DOHH2 (cell line): Measurements from ENCODE around the gene RGS10.

Experiments used
- H3F3A ChIP-seq: fragments of 200-600 bp; sonication (generic), shearing (Covaris generic); 2 replicates; pipeline ENCODE4 v1.6.0; 2016; ENCODE audit warnings: antibody characterized with exemption, mild to moderate bottlenecking; ENCODE audit not compliant: control insufficient read depth, insufficient read depth
- H3K27ac ChIP-seq: fragments of 200-600 bp; sonication (generic); 2 replicates; pipeline ENCODE4 v1.5.1; 2014; ENCODE audit warnings: low read depth, mild to moderate bottlenecking, low read length, moderate library complexity
- H3K27me3 ChIP-seq: fragments of 200-600 bp; sonication (generic); 2 replicates; pipeline ENCODE4 v1.6.1; 2014; ENCODE audit warnings: mild to moderate bottlenecking, low read length, mixed read lengths; ENCODE audit not compliant: control insufficient read depth
- H3K36me3 ChIP-seq: fragments of 200-600 bp; sonication (generic); 2 replicates; pipeline ENCODE4 v1.6.1; 2014; ENCODE audit warnings: mild to moderate bottlenecking, low read length, moderate library complexity, mixed read lengths; ENCODE audit not compliant: control insufficient read depth
- H3K4me1 ChIP-seq: fragments of 200-600 bp; sonication (generic); 2 replicates; pipeline ENCODE4 v1.6.1; 2014; ENCODE audit warnings: mild to moderate bottlenecking, low read length, mixed read lengths; ENCODE audit not compliant: control insufficient read depth
- H3K4me2 ChIP-seq: fragments of 200-600 bp; sonication (generic); 2 replicates; pipeline ENCODE4 v1.6.0; 2014; ENCODE audit warnings: mild to moderate bottlenecking, low read length, moderate library complexity
- H3K4me3 ChIP-seq: fragments of 200-600 bp; sonication (generic); 2 replicates; pipeline ENCODE4 v1.5.1; 2014; ENCODE audit warnings: mild to moderate bottlenecking, low read length, mixed read lengths
- H3K79me2 ChIP-seq: fragments of 200-600 bp; sonication (generic); 2 replicates; pipeline ENCODE4 v1.6.1; 2014; ENCODE audit warnings: mild to moderate bottlenecking, low read length, mixed read lengths; ENCODE audit not compliant: control insufficient read depth
- H3K9me2 ChIP-seq: fragments of 200-600 bp; sonication (generic); replicated peaks from 2 replicates; pipeline ENCODE4 v1.6.1; 2014; ENCODE audit warnings: mild to moderate bottlenecking, low read length, mixed read lengths; ENCODE audit not compliant: control insufficient read depth
- H3K9me3 ChIP-seq: fragments of 200-600 bp; sonication (generic); 2 replicates; pipeline ENCODE4 v1.6.1; 2014; ENCODE audit warnings: antibody characterized with exemption, low read length, mixed read lengths; ENCODE audit not compliant: control insufficient read depth, insufficient read depth
- H4K20me1 ChIP-seq: fragments of 200-600 bp; sonication (generic); 2 replicates; pipeline ENCODE4 v1.6.0; 2014; ENCODE audit warnings: low read depth, mild to moderate bottlenecking, antibody characterized with exemption, low read length, moderate library complexity; ENCODE audit not compliant: control insufficient read depth, insufficient read depth
- CTCF ChIP-seq: fragments of 200-600 bp; sonication (generic); IDR thresholded peaks from one replicate; pipeline ENCODE4 v1.5.1; 2014; ENCODE audit warnings: antibody characterized with exemption, mild to moderate bottlenecking, low read depth, low read length; ENCODE audit not compliant: poor library complexity, severe bottlenecking
- EZH2phosphoT487 ChIP-seq: fragments of 200-600 bp; sonication (generic); IDR thresholded peaks from 2 replicates; pipeline ENCODE4 v1.6.1; 2017; ENCODE audit warnings: borderline replicate concordance, mild to moderate bottlenecking, antibody characterized with exemption, low read length, moderate library complexity, mixed read lengths

The RGS10 gene

GRCh38 chr10:119494236-119495020 lies 48.1 kb downstream of the RGS10 start:
- Histone ChIP-seq H3K9me2 (no peaks in the 10 kb centered on the region), H3K27me3 (no peaks in the 10 kb centered on the region), H3K4me1 (peaks cover 9% of the 10 kb centered on the region), H3K4me3 (no peak overlapping the region), H3K79me2 (no peaks in the 10 kb centered on the region), H3K36me3 (peaks cover 3% of the 10 kb centered on the region; the same call in 1 of the 2 replicates), H4K20me1 (no peaks in the 10 kb centered on the region), H3K4me2 (no peak overlapping the region), H3K27ac (no peak overlapping the region), H3K9me3 (no peaks in the 10 kb centered on the region), H3F3A (no peaks in the 10 kb centered on the region; the same call in 1 of the 2 replicates)
- TF ChIP-seq CTCF (no peak), EZH2phosphoT487 (no peak)

- peaks cover 16% of the 10 kb centered on the region for H3K4me1 ChIP-seq
- H3K9me3 ChIP-seq: no peaks in the 10 kb centered on the region
- H3F3A ChIP-seq: no peaks in the 10 kb centered on the region; the same call in 1 of the 2 replicates
- H3K27me3 ChIP-seq: no peaks in the 10 kb centered on the region
- no peak overlapping the region for H3K27ac ChIP-seq
- H3K4me3 ChIP-seq: no peak overlapping the region
- no peak for TF ChIP-seq EZH2phosphoT487
- no peak for TF ChIP-seq CTCF
- H4K20me1 ChIP-seq: no peaks in the 10 kb centered on the region
- no peaks in the 10 kb centered on the region for H3K9me2 ChIP-seq
- H3K36me3 ChIP-seq: no peaks in the 10 kb centered on the region
- H3K79me2 ChIP-seq: no peaks in the 10 kb centered on the region
- H3K4me2 ChIP-seq: no peak overlapping the region
Measured at GRCh38 chr10:119493155-119493554, 49.4 kb downstream of the RGS10 start.

- H3K9me2 ChIP-seq: no peaks in the 10 kb centered on the region
- H3F3A ChIP-seq: no peaks in the 10 kb centered on the region; the same call in 1 of the 2 replicates
- no peak for TF ChIP-seq CTCF
- TF ChIP-seq EZH2phosphoT487: no peak
- H3K27me3 ChIP-seq: no peaks in the 10 kb centered on the region
- H3K4me2 ChIP-seq: no peak overlapping the region
- H3K4me1 ChIP-seq: peaks cover 16% of the 10 kb centered on the region
- H3K27ac ChIP-seq: no peak overlapping the region
- H3K9me3 ChIP-seq: no peaks in the 10 kb centered on the region
- no peaks in the 10 kb centered on the region for H4K20me1 ChIP-seq
- H3K4me3 ChIP-seq: no peak overlapping the region
- no peaks in the 10 kb centered on the region for H3K79me2 ChIP-seq
- no peaks in the 10 kb centered on the region for H3K36me3 ChIP-seq
Measured at GRCh38 chr10:119491966-119492757, 50.4 kb downstream of the RGS10 start.
